Heart left ventricle (tissue), 16 donors: ENCODE measurements around the gene IL1R2. TPM values are rescaled to one million over a fixed set of nuclear protein-coding genes. Genes with fewer than 3 reads are reported as not detected.

Source experiments
- ATAC-seq, 4 donors: fragments of 200-7000 bp; cut with Tn5 transposase; one replicate each; pipeline ENCODE4 v1.9.1; 2020 to 2022; ENCODE audit warnings: moderate library complexity in 4 of 4, mild to moderate bottlenecking in 3 of 4, moderate number of reproducible peaks in 1 of 4
- DNase-seq, 5 donors: peaks; one replicate each; pipeline ENCODE4 v3.0.0-alpha.2; 2020
- H3K27ac ChIP-seq, 12 donors: fragments of 200-600 bp; sonication (generic) in 4 of 12; one replicate each; pipeline versions ENCODE4 v1.5.0 to v1.8.0; 2016 to 2022; ENCODE audit warnings: mild to moderate bottlenecking in 2 of 12
- H3K27me3 ChIP-seq, 9 donors: fragments of 200-600 bp; sonication (generic) in 2 of 9; one replicate each; pipeline versions ENCODE4 v1.5.1 to v1.8.0; 2016 to 2022; ENCODE audit warnings: mild to moderate bottlenecking in 3 of 9
- H3K36me3 ChIP-seq, 9 donors: fragments of 200-600 bp; sonication (generic) in 2 of 9; one replicate each; pipeline versions ENCODE4 v1.5.0 to v1.8.0; 2018 to 2022; ENCODE audit warnings: mild to moderate bottlenecking in 2 of 9
- H3K4me1 ChIP-seq, 12 donors: fragments of 200-600 bp; sonication (generic) in 4 of 12; one replicate each; pipeline versions ENCODE4 v1.5.0 to v1.8.0; 2016 to 2022; ENCODE audit warnings: mild to moderate bottlenecking in 3 of 12
- H3K4me3 ChIP-seq, 12 donors: fragments of 200-600 bp; sonication (generic) in 4 of 12; one replicate each; pipeline versions ENCODE4 v1.5.0 to v1.8.0; 2017 to 2022; ENCODE audit warnings: mild to moderate bottlenecking in 9 of 12, moderate library complexity in 4 of 12
- H3K9me3 ChIP-seq, 12 donors: fragments of 200-600 bp; sonication (generic) in 4 of 12; one replicate each; pipeline versions ENCODE4 v1.5.0 to v1.8.0; 2016 to 2022; ENCODE audit warnings: mild to moderate bottlenecking in 1 of 12
- POLR2A ChIP-seq, 2 donors: fragments of 450-650 bp; IDR thresholded peaks; one replicate each; pipeline ENCODE4 v1.6.1; 2017; ENCODE audit warnings: antibody characterized with exemption in 2 of 2, mild to moderate bottlenecking in 2 of 2, moderate library complexity in 2 of 2
- WGBS, 4 donors: extraction: QIAGEN DNeasy Blood & Tissue Kit in 2 of 4; methylation state at CpG; one replicate each; pipeline versions ENCODE4 v1.1.5 to v1.1.7; 2013 to 2018; 5-methylcytosine and 5-hydroxymethylcytosine counted together
- intact Hi-C, 10 donors: fragments of 100-400 bp; cut with DNase I; formaldehyde crosslinking; loops; one replicate each; pipeline versions ENCODE4 v1.11.1 to v1.14.2; 2022
- polyA plus RNA-seq, 2 donors: library from polyadenylated mRNA; stranded (reverse); fragments of 200-250 nt; gene quantifications; one replicate each; pipeline ENCODE4 v1.2.3, GENCODE V29; 2013
- total RNA-seq, 9 donors: library from RNA; depleted of rRNA in 2 of 9; stranded (reverse); fragments of >200 nt in 2 of 9; fragmentation: NEBNext Ultra II Directional in 3 of 9; extraction: Animal tissue kit (Norgen Biotek cat#: 25700) in 3 of 9; gene quantifications; one replicate each; pipeline versions ENCODE4 v1.1.0 to v1.2.4, GENCODE V29; 2016 to 2023
- TF ChIP-seq, protein P1 (sequence below), 12 donors: fragments of 200-600 bp; sonication (generic) in 4 of 12; IDR thresholded peaks; one replicate each; pipeline versions ENCODE4 v1.5.0 to v1.8.0; 2018 to 2022; ENCODE audit warnings: antibody characterized with exemption in 12 of 12, mild to moderate bottlenecking in 5 of 12
- donor health status: ischemic (EF 13 %, LVEDD 7.1; RV severe dilation, severe dysfunction).
- donor health status: healthy with polysubstance abuse.
- donor health status: DM: no; HTN: yes; CAD: no.
- donor health status: DM: no; HTN: no; CAD: no.
- donor health status: ischemic (EF 25% LVEDD 6.9; RV normal size, moderate dysfunction).
- donor health status: ischemic (EF 25% LVEDD 5.7; RV mildly dilated, moderate dysfunction).
- donor health status: healthy.
- donor health status: DM: yes; HTN: yes; CAD: no.
- donor health status: ischemic (EF 35%, LVEDD 5.7; RV mildly dilated, moderate dysfunction).
- donor health status: nonischemic (EF 11% LVEDD 7.7; RV severe dilation, severe dysfunction).
- donor health status: DM: yes; HTN: yes; CAD: no.
- donor health status: PGD.
- donor health status: ischemic (EF 29% LVEDD 5.4; RV normal size, mild dysfunction).
- donor health status: nonischemic (EF 23%, LVEDD 6.1; RV moderate dilation, normal function).

The IL1R2 gene
- total and polyA plus RNA-seq, 11 donors: 0.77 to 8.0 (median 2.1) TPM; not detected in 3

DNA sequence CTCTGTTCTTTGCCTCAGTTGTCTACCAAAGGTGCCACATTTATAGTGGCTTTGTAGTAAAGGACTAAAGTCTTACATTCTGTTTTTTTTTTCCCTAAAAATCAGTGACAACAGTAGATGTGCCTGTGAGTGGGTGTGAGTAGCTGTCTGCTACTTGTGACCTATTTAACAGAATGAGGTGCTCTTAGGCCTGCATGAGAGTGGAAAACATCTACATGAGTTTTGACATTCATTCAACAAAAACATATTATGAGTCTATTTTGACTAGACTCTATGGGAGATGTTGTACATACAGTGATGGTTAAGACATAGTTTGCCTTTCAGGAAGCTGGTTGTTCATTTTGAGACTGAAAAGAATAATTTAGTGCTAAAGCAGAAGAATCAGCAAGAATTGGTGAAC is 36.7 kb downstream of the IL1R2 start:
- H3K4me1 ChIP-seq: peaks cover 0 to 62% (median 16%) of the 10 kb centered on the region in 12 donors
- H3K27me3 ChIP-seq: no peaks in the 10 kb centered on the region
- intact Hi-C loops: loop anchor here in 5 of 10 donors (10.0 kb wide), 3 partner anchors 144 to 416 kb away; partner anchors contain the start of gene IL18R1 (in 3 of the 5)
- no peak for DNase-seq
- H3K36me3 ChIP-seq: no peaks in the 10 kb centered on the region
- TF ChIP-seq POLR2A (IDR thresholded peaks at IDR 0.05): no peak
- TF ChIP-seq, protein P1, sequence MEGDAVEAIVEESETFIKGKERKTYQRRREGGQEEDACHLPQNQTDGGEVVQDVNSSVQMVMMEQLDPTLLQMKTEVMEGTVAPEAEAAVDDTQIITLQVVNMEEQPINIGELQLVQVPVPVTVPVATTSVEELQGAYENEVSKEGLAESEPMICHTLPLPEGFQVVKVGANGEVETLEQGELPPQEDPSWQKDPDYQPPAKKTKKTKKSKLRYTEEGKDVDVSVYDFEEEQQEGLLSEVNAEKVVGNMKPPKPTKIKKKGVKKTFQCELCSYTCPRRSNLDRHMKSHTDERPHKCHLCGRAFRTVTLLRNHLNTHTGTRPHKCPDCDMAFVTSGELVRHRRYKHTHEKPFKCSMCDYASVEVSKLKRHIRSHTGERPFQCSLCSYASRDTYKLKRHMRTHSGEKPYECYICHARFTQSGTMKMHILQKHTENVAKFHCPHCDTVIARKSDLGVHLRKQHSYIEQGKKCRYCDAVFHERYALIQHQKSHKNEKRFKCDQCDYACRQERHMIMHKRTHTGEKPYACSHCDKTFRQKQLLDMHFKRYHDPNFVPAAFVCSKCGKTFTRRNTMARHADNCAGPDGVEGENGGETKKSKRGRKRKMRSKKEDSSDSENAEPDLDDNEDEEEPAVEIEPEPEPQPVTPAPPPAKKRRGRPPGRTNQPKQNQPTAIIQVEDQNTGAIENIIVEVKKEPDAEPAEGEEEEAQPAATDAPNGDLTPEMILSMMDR (IDR thresholded peaks at IDR 0.05): no peak
- H3K27ac ChIP-seq: peak overlapping the region in 9 of 12 donors; percentile 35 to 82 (median 69)
- H3K9me3 ChIP-seq: no peaks in the 10 kb centered on the region
- H3K4me3 ChIP-seq: no peak overlapping the region
- ATAC-seq: peak in 1 of 4 donors; percentile 67

DNA sequence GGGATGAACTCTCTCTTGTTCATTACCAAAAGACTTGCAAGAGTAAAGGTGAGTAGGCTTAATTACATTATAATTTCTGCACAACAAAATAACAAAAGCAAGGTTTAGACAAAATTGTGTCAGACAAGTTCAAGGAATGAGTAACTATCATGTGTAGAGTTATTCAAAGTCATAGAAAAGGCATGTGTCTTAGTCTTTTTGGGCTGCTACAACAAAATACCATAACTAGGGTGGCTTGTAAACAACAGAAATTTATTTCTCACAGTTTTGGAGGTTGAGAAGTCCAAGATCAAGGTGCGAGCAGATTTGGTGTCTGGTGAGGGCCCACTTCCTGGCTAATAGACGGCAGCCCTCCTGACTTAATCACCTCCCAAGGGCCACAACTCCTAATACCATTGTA is 37.6 kb downstream of the IL1R2 start:
- intact Hi-C loops: loop anchor here in 5 of 10 donors (10.0 kb wide), 3 partner anchors 145 to 415 kb away; partner anchors contain the start of gene IL18R1 (in 3 of the 5)
- Histone ChIP-seq H3K27ac (peak overlapping the region in 1 of 12 donors; percentile 82), H3K27me3 (no peaks in the 10 kb centered on the region), H3K36me3 (no peaks in the 10 kb centered on the region), H3K4me3 (no peak overlapping the region), H3K4me1 (peaks cover 0 to 71% (median 16%) of the 10 kb centered on the region in 12 donors), H3K9me3 (no peaks in the 10 kb centered on the region)
- 60 to 98% (median 88%) methylated on average over 2 of the region's 2 CpGs for WGBS, 4 donors
- DNase-seq (no peak), ATAC-seq (no peak)
- TF ChIP-seq, protein P1 (IDR thresholded peaks at IDR 0.05): no peak
- TF ChIP-seq POLR2A (IDR thresholded peaks at IDR 0.05): no peak

DNA sequence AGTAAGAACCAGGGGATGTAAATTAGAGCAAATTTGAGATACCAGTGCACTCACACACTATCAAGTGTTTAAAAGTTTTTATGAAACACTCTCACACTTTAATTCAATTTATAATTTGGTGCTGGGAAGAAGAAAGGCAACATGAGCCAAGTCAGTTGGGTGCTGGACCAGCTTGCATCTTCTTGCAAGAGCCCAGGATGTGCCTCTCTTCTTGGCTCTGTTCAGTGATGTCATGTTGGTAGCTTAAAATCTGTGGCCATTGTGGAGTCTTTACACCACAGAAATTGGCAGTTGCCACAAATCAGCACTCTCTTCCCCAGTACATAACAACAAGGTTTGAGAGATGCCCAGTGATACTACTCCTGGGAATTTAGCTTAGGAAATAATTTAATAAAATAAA is 38.2 kb downstream of the IL1R2 start:
- TF ChIP-seq, protein P1 (IDR thresholded peaks at IDR 0.05): no peak
- no peak for TF ChIP-seq POLR2A (IDR thresholded peaks at IDR 0.05)
- ATAC-seq: no peak
- Histone ChIP-seq H3K27ac (no peak overlapping the region), H3K4me1 (peaks cover 0 to 74% (median 18%) of the 10 kb centered on the region in 12 donors), H3K36me3 (no peaks in the 10 kb centered on the region), H3K9me3 (no peaks in the 10 kb centered on the region), H3K4me3 (no peak overlapping the region), H3K27me3 (no peaks in the 10 kb centered on the region)
- DNase-seq: no peak
- intact Hi-C loops: loop anchor here in 5 of 10 donors (10.0 kb wide), 3 partner anchors 145 to 415 kb away; partner anchors contain the start of gene IL18R1 (in 3 of the 5)

DNA sequence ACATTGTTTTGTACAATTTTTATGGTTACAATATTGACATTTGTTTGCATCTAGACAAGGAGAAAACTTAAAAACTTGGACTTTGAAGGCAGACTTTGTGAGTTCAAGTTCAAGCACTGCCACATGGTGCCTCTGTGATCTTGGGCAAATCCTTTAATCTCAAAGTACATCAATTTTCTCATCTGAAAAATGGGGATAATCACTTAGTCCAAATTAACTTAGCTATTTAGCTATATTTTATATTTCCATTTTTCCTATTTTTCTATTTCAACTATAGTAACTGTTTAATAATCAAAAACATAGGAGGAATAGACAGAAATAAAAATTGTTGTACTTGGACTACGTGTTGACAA is 38.7 kb downstream of the IL1R2 start:
- TF ChIP-seq POLR2A (IDR thresholded peaks at IDR 0.05): no peak
- TF ChIP-seq, protein P1 (IDR thresholded peaks at IDR 0.05): no peak
- WGBS, 4 donors: 81 to 93% (median 87%) methylated on average over 1 of the region's 1 CpG
- Histone ChIP-seq H3K4me1 (peaks cover 0 to 72% (median 18%) of the 10 kb centered on the region in 12 donors), H3K9me3 (no peaks in the 10 kb centered on the region), H3K27ac (no peak overlapping the region), H3K4me3 (no peak overlapping the region), H3K36me3 (no peaks in the 10 kb centered on the region), H3K27me3 (no peaks in the 10 kb centered on the region)
- intact Hi-C loops: no loop called here
- ATAC-seq (no peak), DNase-seq (no peak)
